ENCODE results near the gene RBM23. TPM values are rescaled to one million over a fixed set of nuclear protein-coding genes. Genes with fewer than 3 reads are reported as not detected.

The RBM23 gene
- total and polyA plus RNA-seq, 2 of the 8 experiments (the other 6 are each of a cell fraction or from before 2014, with no cell fraction given) = 41.2 to 43.3 TPM

DNA sequence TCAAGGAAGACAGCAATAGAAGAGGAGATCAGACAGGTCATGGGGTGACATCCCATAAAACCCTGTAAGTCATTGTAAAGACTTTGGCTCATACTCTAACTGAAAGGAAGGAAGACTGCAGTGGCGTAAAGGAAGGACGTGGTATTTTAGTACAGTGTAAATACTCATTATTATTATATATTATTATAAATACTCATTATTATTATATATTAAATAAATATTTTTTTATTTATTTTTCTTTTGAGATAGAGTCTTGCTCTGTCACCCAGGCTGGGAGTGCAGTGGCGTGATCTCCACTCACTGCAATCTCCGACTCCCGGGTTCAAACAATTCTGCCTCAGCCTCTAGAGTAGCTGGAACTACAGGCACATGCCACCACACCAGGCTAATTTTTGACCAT lies 62.5 kb downstream of the RBM23 start:
- no peak overlapping the region for H3K4ac ChIP-seq (replicated peaks; ENCODE audit: insufficient read length, low read depth, low read length)
- no peak overlapping the region for H2BK12ac ChIP-seq (ENCODE audit: low read depth, low read length)
- H4K5ac ChIP-seq (ENCODE audit: insufficient read length, low read depth, low read length) = no peak overlapping the region
- no peak overlapping the region for H3K9ac ChIP-seq (replicated peaks in 1 of 4; ENCODE audit: extremely low read depth in 1 of 4, low read depth in 3 of 4, low read length in 3 of 4)
- CTCF ChIA-PET (ENCODE audit: partially characterized antibody) = interaction anchor here (1.2 to 56.0 kb wide), 4 partner anchors 9 to 335 kb away, joined by 3 to 1562 read pairs (median 24); partner anchors contain the start of genes LRP10, MMP14, MRPL52 and SLC7A7
- H4K91ac ChIP-seq (replicated peaks; ENCODE audit: insufficient read length, low read length) = no peak overlapping the region
- no peak overlapping the region for H3K4me2 ChIP-seq (ENCODE audit: insufficient read depth in 1 of 2, low read depth in 2 of 2, low read length in 2 of 2)
- no peak overlapping the region for H3K14ac ChIP-seq (ENCODE audit: insufficient read length)
- no peak overlapping the region for H2AK5ac ChIP-seq (ENCODE audit: low read depth, low read length)
- H3K9me3 ChIP-seq (ENCODE audit: insufficient read depth in 2 of 2, low read depth in 1 of 2, low read length in 1 of 2) = no peaks in the 10 kb centered on the region; a peak in 1 of 4 replicates
- FAIRE-seq = no peak
- H2BK120ac ChIP-seq (replicated peaks; ENCODE audit: low read depth, low read length) = no peak overlapping the region
- no peak overlapping the region for H2BK15ac ChIP-seq (ENCODE audit: low read length)
- no peaks in the 10 kb centered on the region for H3K79me2 ChIP-seq (ENCODE audit: control insufficient read depth in 1 of 2, insufficient read depth in 2 of 2, low read length in 2 of 2)
- H3K27ac ChIP-seq (ENCODE audit: low read depth, low read length) = no peak overlapping the region
- H2BK5ac ChIP-seq (ENCODE audit: low read depth, low read length) = no peak overlapping the region
- no peak overlapping the region for H3K4me3 ChIP-seq (ENCODE audit: extremely low read depth in 1 of 4, insufficient read depth in 2 of 4, low read depth in 3 of 4, low read length in 4 of 4)
- no peaks in the 10 kb centered on the region for H4K20me1 ChIP-seq (replicated peaks in 1 of 2; ENCODE audit: control insufficient read depth in 1 of 2, insufficient read depth in 2 of 2, low read length in 2 of 2)
- H3K23ac ChIP-seq (ENCODE audit: insufficient read length) = no peak overlapping the region
- H2BK20ac ChIP-seq (ENCODE audit: low read length) = no peak overlapping the region
- H4K8ac ChIP-seq (ENCODE audit: extremely low read depth, insufficient read depth, low read length) = no peak overlapping the region
- H2AFZ ChIP-seq (ENCODE audit: low read length) = no peak overlapping the region
- DNase-seq (ENCODE audit: low read depth in 1 of 2, low spot score in 2 of 2) = no peak
- peaks cover 2% of the 10 kb centered on the region; the same call in 1 of the 2 replicates for H3K23me2 ChIP-seq (ENCODE audit: low read depth, low read length)
- peaks cover 0 to 3% (median 1%) of the 10 kb centered on the region in 4 experiments; a peak in 4 of 7 replicates for H3K4me1 ChIP-seq (replicated peaks in 1 of 4; ENCODE audit: control insufficient read depth in 3 of 4, insufficient read depth in 4 of 4, low read length in 3 of 4)
- H3K36me3 ChIP-seq (ENCODE audit: control insufficient read depth in 2 of 4, insufficient read depth in 4 of 4, low read length in 3 of 4) = no peaks in the 10 kb centered on the region
- H3K79me1 ChIP-seq (ENCODE audit: low read depth, low read length) = no peaks in the 10 kb centered on the region
- H3K56ac ChIP-seq (replicated peaks; ENCODE audit: insufficient read length, low read depth, low read length) = no peak overlapping the region
- 94% methylated on average over 5 of the region's 5 CpGs; no CpG with 5 or more reads in 1 of the 2 experiments for WGBS, 2 experiments (ENCODE audit: extremely low coverage in 1 of 2, insufficient coverage in 1 of 2, insufficient read length in 1 of 2, insufficient replicate concordance in 2 of 2, low coverage in 1 of 2, low lambda C conversion rate in 2 of 2, missing lambda C conversion rate in 1 of 2)
- POLR2A ChIA-PET (ENCODE audit: partially characterized antibody) = interaction anchor here (10.0 to 13.9 kb wide), 2 partner anchors 23 to 34 kb away, joined by 85 to 203 read pairs; partner anchors contain the start of genes MMP14 and MRPL52
- no peak overlapping the region for H3K18ac ChIP-seq (ENCODE audit: extremely low read depth, low read length)
- H3K27me3 ChIP-seq (replicated peaks in 1 of 4; ENCODE audit: control insufficient read depth in 3 of 4, extremely low read depth in 1 of 4, insufficient read depth in 3 of 4, low read length in 3 of 4) = no peaks in the 10 kb centered on the region
- TF ChIP-seq CREB1 (IDR thresholded peaks at IDR 0.05) (no peak), POU5F1 (IDR thresholded peaks at IDR 0.05; ENCODE audit: low read depth, low read length) (no peak), JUN (IDR thresholded peaks at IDR 0.05; ENCODE audit: low read depth, low read length) (no peak), SP1 (IDR thresholded peaks at IDR 0.05; ENCODE audit: low read depth, low read length) (no peak), CHD2 (IDR thresholded peaks at IDR 0.05; ENCODE audit: low read length) (no peak), EZH2 (IDR thresholded peaks at IDR 0.05; ENCODE audit: low read depth, low read length, severe bottlenecking) (no peak), POLR2AphosphoS5 (IDR thresholded peaks at IDR 0.05; ENCODE audit: low read depth, low read length) (no peak)
